ENCODE results near the gene PFDN5. TPM values are rescaled to one million over a fixed set of nuclear protein-coding genes. Genes with fewer than 3 reads are reported as not detected.

Gene PFDN5
- total RNA-seq, 1 experiment from 2014 or later, result 288 TPM

- Histone ChIP-seq H3K27me3 (replicated peaks; ENCODE audit: insufficient read depth, low read depth, low read length, poor library complexity) (no peaks in the 10 kb centered on the region), H3K36me3 (ENCODE audit: insufficient read depth, low read length, poor library complexity, severe bottlenecking) (peaks cover 80% of the 10 kb centered on the region), H3K9me3 (ENCODE audit: low read depth, low read length, poor library complexity, severe bottlenecking) (no peaks in the 10 kb centered on the region), H3K4me3 (ENCODE audit: low read depth, low read length, poor library complexity, severe bottlenecking) (no peak overlapping the region), H3K27ac (ENCODE audit: low read depth, low read length, poor library complexity, severe bottlenecking) (no peak overlapping the region), H3K4me1 (ENCODE audit: insufficient read depth, low read length, poor library complexity, severe bottlenecking) (peaks cover 2% of the 10 kb centered on the region)
- TF ChIP-seq, protein P1, sequence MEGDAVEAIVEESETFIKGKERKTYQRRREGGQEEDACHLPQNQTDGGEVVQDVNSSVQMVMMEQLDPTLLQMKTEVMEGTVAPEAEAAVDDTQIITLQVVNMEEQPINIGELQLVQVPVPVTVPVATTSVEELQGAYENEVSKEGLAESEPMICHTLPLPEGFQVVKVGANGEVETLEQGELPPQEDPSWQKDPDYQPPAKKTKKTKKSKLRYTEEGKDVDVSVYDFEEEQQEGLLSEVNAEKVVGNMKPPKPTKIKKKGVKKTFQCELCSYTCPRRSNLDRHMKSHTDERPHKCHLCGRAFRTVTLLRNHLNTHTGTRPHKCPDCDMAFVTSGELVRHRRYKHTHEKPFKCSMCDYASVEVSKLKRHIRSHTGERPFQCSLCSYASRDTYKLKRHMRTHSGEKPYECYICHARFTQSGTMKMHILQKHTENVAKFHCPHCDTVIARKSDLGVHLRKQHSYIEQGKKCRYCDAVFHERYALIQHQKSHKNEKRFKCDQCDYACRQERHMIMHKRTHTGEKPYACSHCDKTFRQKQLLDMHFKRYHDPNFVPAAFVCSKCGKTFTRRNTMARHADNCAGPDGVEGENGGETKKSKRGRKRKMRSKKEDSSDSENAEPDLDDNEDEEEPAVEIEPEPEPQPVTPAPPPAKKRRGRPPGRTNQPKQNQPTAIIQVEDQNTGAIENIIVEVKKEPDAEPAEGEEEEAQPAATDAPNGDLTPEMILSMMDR (conservative IDR thresholded peaks at IDR 0.05; ENCODE audit: low read depth, low read length), result no peak
- TF ChIP-seq EZH2 (IDR thresholded peaks at IDR 0.05; ENCODE audit: borderline replicate concordance, low read depth, low read length, poor library complexity, severe bottlenecking), result no peak
- intact Hi-C loops (cut with micrococcal nuclease; ENCODE audit: unreplicated experiment), result no loop called here
- DNase-seq (ENCODE audit: low spot score), result no peak
- no TSS peak for BruUV-seq (replicated peaks)
- CTCF ChIA-PET, result interaction anchor here (2.1 kb wide), 1 partner anchor 76 kb away, joined by 11 read pairs; no protein-coding TSS in a partner anchor
- POLR2A ChIA-PET (ENCODE audit: low non-redundant PET), result no interaction called here
Observed at GRCh38 chr12:53289891-53290290, 5.5 kb upstream of the PFDN5 start.

DNA sequence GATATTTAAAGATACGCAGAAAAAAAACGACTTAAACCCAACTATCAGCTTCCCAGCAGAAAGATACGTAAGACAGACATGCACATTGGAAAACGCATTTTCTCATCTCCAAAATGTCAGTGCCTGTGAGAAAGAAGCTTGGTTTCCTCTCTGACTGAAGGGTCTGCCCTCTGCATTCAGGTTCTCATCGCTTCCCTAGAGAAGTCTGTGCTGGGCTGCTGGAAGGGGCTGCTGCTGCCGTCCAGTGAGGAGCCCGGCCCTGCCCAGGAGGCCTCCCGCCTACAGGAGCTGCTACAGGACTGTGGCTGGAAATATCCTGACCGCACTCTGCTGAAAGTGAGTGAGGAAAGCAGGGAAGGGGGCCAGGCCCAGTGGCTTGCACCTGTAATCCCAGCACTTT, 4.7 kb upstream of the PFDN5 start:
- H3K4me1 ChIP-seq (ENCODE audit: insufficient read depth, low read length, poor library complexity, severe bottlenecking), result peaks cover 4% of the 10 kb centered on the region
- no peak for DNase-seq (ENCODE audit: low spot score)

DNA sequence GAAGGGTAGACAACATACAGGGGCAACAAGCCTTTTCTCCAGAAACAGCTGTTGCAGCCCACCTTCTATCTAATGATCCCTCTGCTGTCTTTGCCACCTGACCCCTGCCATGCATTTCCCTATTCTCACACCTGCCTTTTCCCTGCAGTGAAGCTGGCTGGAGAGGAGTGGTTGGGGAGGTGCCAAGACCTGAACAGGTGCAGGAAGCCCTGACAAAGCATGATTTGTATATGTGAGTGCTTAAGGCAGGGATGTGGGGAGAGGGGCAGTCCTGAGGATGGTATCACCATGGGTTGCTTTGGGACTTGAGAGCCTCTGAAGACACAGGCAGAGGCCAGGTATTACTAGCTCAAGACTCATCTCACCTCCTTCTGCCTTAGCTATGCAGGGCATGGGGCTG, 2.9 kb upstream of the PFDN5 start:
- intact Hi-C loops (cut with micrococcal nuclease; ENCODE audit: unreplicated experiment), result no loop called here
- POLR2A ChIA-PET (ENCODE audit: low non-redundant PET), result interaction anchor here (0.6 kb wide), 1 partner anchor 20 kb away, joined by 8 read pairs; no protein-coding TSS in a partner anchor
- Histone ChIP-seq H3K9me3 (ENCODE audit: low read depth, low read length, poor library complexity, severe bottlenecking) (no peaks in the 10 kb centered on the region), H3K27me3 (replicated peaks; ENCODE audit: insufficient read depth, low read depth, low read length, poor library complexity) (no peaks in the 10 kb centered on the region), H3K36me3 (ENCODE audit: insufficient read depth, low read length, poor library complexity, severe bottlenecking) (peaks cover 65% of the 10 kb centered on the region), H3K27ac (ENCODE audit: low read depth, low read length, poor library complexity, severe bottlenecking) (no peak overlapping the region), H3K4me1 (ENCODE audit: insufficient read depth, low read length, poor library complexity, severe bottlenecking) (peaks cover 4% of the 10 kb centered on the region), H3K4me3 (ENCODE audit: low read depth, low read length, poor library complexity, severe bottlenecking) (no peak overlapping the region)
- TF ChIP-seq EZH2 (IDR thresholded peaks at IDR 0.05; ENCODE audit: borderline replicate concordance, low read depth, low read length, poor library complexity, severe bottlenecking), result no peak
- TF ChIP-seq, protein P1 (conservative IDR thresholded peaks at IDR 0.05; ENCODE audit: low read depth, low read length), result no peak
- CTCF ChIA-PET, result interaction anchor here (0.5 kb wide), 1 partner anchor 49 kb away, joined by 3 read pairs; no protein-coding TSS in a partner anchor
- BruUV-seq (replicated peaks), result no TSS peak
- no peak for DNase-seq (ENCODE audit: low spot score)

More for the DNA sequence above, 4.7 kb upstream of the PFDN5 start:
- Histone ChIP-seq H3K27me3 (replicated peaks; ENCODE audit: insufficient read depth, low read depth, low read length, poor library complexity) (no peaks in the 10 kb centered on the region), H3K27ac (ENCODE audit: low read depth, low read length, poor library complexity, severe bottlenecking) (no peak overlapping the region), H3K9me3 (ENCODE audit: low read depth, low read length, poor library complexity, severe bottlenecking) (no peaks in the 10 kb centered on the region), H3K36me3 (ENCODE audit: insufficient read depth, low read length, poor library complexity, severe bottlenecking) (peaks cover 73% of the 10 kb centered on the region), H3K4me3 (ENCODE audit: low read depth, low read length, poor library complexity, severe bottlenecking) (no peak overlapping the region)
- TF ChIP-seq EZH2 (IDR thresholded peaks at IDR 0.05; ENCODE audit: borderline replicate concordance, low read depth, low read length, poor library complexity, severe bottlenecking), result no peak
- TF ChIP-seq, protein P1 (conservative IDR thresholded peaks at IDR 0.05; ENCODE audit: low read depth, low read length), result no peak
- BruUV-seq (replicated peaks), result no TSS peak
- intact Hi-C loops (cut with micrococcal nuclease; ENCODE audit: unreplicated experiment), result no loop called here
- CTCF ChIA-PET, result no interaction called here
- POLR2A ChIA-PET (ENCODE audit: low non-redundant PET), result interaction anchor here (0.7 kb wide), 1 partner anchor 89 kb away, joined by 3 read pairs; no protein-coding TSS in a partner anchor
